Activated CD8-positive, alpha-beta memory T cell treated with anti-CD3 and anti-CD28 coated beads for 36 hours (primary cell): ENCODE results near the gene ERICH6B. TPM values are rescaled to one million over a fixed set of nuclear protein-coding genes. Genes with fewer than 3 reads are reported as not detected.

ENCODE experiments used
- CTCF ChIA-PET: fragments of 350-600 bp; sonication (Branson Sonifier 250); formaldehyde crosslinking; loops from one replicate; lab custom pipeline; 2021; ENCODE audit warnings: antibody characterized with exemption; lab: Charles Lee
- POLR2A ChIA-PET: fragments of 350-600 bp; sonication (Branson Sonifier 250); formaldehyde crosslinking; loops from one replicate; lab custom pipeline; 2021; ENCODE audit warnings: antibody characterized with exemption; lab: Charles Lee
- total RNA-seq, 2 experiments: library from RNA; stranded (reverse); gene quantifications; one replicate each; pipeline ENCODE4 v1.2.3, GENCODE V29; 2021

The ERICH6B gene
- total RNA-seq, 2 experiments from 2014 or later, result not detected

DNA sequence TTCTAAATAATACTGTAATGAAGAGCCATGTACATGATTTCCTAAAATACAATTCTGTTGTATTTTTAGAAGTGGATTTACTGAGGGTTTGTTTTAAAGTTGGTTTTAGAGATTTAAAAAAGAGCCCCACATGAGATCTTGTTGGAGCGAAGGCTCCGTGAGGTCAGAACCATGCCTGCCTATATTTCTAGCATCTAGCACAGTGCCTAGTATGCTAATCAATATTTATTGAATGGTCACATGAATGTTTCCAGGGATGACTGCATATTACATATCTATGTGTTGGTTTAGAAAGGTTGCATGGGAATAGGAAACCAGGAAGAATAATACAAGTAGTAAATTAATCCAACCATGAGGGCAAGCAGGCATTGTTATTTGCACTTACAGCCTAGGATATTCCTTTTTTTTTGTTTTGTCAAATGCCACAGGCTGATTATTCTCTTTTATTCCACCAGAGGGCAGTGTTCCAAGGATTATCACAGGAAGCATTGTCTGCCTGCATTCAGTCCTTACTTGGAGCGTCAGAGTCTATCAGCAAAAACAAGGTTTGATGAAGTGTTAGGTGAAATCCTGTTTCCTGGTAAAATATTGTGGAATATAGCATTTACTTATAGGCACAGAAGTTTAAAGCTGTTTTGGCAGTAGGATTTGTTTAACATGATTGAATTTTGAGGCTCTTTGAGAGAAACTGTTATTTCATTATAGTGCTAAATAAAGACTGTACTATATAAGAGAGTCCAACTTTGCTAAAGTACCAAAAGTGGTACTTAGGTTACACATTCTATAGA is 104.0 kb downstream of the ERICH6B start:
- POLR2A ChIA-PET, result no interaction called here

DNA sequence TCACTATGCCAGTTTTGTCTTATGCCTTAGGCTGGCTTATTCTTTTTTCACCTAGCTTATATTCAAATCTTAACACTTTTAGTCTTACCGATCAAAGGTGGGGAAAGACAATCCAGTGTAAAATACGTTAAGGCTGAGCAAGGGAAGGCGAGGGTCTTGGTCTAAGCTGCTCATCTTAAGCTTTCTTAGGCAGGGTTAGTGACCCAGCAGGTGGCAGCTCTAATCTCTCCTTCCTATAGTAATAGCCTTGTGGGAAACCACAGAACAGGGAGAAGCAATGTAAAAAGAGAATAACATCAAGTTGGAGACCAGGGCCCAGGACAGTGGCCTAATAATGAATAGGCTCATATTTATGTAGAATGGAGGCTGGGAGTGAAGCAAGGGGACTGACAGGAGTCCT is 104.9 kb downstream of the ERICH6B start:
- CTCF ChIA-PET, result no interaction called here
- POLR2A ChIA-PET, result no interaction called here

More for the DNA sequence above, 104.0 kb downstream of the ERICH6B start:
- CTCF ChIA-PET, result interaction anchor here (1.0 to 2.1 kb wide), 2 partner anchors 9 to 140 kb away, joined by 3 to 8 read pairs; no protein-coding TSS in a partner anchor

DNA sequence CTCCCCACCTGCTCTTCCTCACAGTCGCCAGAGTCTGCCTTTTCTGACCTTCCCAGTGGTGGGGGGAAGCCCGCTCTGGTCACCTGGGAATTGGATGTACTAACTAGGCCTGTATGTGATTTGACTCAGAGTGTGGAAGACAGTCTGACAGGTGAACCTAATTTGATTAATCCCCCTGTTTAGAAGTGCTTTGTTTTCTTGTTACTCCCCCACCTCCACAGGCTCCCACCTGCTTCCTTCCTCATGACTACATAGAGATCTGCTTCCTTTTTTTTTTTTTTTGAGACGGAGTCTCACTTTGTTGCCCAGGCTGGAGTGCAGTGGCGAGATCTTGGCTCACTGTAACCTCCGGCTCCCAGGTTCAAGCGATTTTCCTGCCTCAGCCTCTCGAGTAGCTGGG is 106.8 kb downstream of the ERICH6B start:
- POLR2A ChIA-PET, result no interaction called here
- CTCF ChIA-PET, result no interaction called here

DNA sequence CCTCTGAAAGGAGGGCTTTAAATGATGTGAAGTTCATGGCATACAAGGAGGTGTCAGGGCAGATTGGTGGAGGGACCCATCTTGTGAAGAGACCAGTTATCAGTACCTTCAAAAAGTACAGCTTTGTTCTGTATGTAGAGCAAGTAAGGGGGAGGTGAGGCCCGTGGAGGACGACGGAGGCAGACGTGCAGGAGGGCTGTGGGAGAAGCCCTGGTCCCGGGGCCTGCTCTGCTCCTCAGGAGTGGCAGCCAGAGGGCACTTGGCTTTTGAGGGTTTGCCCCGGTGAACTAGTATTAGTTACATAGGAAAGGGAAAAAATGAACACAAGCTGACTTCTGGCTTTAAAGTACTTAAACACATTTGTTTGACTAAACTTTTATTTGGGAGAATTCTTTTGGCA is 108.7 kb downstream of the ERICH6B start:
- ChIA-PET POLR2A (no interaction called here), CTCF (interaction anchor here (1.3 kb wide), 1 partner anchor 33 kb away, joined by 4 read pairs; no protein-coding TSS in a partner anchor)

DNA sequence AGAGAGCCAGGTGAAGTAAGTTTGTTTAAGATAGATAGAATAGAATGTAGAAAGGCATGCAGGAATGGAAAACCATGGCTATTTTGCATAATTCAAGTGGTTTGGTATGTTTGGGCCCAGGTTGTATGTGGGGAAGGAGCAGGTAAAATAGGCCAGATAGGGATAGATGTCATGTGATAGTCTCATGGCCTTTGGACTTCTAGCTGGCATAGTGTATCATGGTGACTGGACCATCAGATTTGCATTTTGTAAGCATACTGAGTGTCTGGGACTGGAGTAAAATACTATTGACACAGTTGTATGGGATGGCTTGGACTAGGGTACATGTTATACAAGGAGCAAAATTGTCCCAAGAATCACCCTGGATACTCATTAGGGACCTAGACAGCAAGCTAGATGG is 111.9 kb downstream of the ERICH6B start:
- ChIA-PET POLR2A (no interaction called here), CTCF (interaction anchor here (0.6 kb wide), 1 partner anchor 132 kb away, joined by 5 read pairs; no protein-coding TSS in a partner anchor)

DNA sequence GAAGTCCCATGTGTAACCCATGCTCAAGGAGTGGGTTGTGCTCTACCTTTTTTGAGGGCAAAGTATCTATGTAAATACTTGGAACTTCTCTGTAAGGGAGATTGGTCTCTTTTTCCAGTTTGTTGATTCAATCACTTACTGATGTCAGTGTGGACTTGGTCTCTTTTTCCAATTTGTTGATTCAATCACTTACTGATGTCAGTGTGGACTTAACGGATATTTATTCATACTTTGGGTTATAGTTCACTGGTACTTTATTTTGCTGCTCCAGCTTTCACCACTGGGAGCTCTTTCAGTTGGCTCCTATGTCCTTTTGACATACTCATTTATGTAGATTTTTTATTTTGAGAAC is 114.4 kb downstream of the ERICH6B start:
- ChIA-PET POLR2A (no interaction called here), CTCF (no interaction called here)

DNA sequence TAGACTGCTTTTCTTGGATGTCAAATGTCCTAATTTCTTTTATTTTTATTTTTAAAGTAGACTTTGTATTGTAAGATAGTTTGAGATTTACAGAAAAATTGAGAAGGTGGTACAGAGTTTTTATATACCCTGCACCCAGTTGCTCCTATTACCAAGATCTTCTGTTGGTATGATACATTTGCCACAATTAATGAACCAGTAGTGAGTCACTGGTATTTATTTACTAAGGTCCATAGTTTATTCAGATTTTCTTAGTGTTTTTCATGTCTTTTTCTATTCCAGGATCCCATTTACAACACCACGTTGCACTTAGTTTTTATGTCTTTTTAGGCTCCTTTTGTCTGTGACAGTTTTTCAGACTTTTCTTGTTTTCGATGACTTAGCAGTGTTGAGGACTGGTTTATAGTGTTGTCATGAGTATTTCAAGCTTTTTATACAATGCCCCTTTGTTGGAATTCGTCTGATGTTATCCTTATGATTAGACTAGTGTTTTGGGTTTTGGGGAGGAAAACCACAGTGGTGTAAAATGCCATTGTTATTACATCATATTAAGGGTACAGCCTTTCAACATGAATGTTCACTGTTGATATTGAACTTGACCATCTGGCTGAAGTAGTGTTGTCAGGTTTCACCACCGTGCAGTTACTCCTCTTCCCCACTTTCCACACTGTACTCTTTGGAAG is 114.9 kb downstream of the ERICH6B start:
- CTCF ChIA-PET, result no interaction called here
- POLR2A ChIA-PET, result no interaction called here

DNA sequence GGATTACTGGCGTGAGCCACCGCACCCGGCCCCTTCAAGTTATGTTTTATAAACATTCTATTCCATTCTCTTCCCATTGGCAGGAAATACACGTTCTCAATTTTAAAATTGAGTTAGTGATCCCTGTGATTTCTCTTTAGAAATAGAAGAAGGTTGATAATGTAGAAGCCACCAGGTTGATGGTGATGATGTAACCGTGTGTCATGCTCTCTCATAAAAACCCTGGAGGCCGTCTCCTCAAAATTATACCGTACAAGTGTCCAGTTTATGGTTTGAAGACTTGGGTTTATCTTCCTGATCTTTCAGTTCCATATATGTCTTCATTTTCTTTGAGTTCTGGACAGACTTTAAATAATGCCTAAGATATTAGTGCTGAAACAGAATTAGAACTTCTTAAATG is 118.6 kb downstream of the ERICH6B start:
- ChIA-PET POLR2A (no interaction called here), CTCF (interaction anchor here (0.6 to 1.1 kb wide), 3 partner anchors 16 to 126 kb away, joined by 3 read pairs; no protein-coding TSS in a partner anchor)

DNA sequence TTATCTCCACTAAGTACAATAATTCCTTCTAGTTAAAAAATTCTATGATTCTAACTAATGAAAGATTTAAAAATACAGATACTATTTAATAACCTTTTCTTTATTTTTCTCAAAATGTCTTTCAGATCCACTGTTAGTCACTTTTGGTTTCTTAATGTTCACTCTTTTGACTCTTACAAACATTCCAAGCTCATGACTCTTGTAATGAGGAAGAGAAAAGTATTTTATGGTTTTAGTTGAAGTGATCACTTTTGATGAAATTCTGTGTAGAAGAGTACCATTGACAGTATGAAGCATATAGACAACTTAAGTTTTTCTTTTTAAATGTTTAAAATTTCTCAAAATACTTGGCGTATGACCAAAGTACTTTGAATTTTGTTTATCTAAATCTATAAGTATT is 123.0 kb downstream of the ERICH6B start:
- POLR2A ChIA-PET, result no interaction called here
- CTCF ChIA-PET, result no interaction called here

Other genes starting within 250 kb of the ERICH6B start
- 10 to 100 TPM; 22.0 to 23.8 TPM for gene SLC25A30, start 197.4 kb downstream of the ERICH6B start, total RNA-seq
- gene COG3, start 150.8 kb downstream of the ERICH6B start, total RNA-seq, result 10 to 100 TPM; 16.3 to 18.4 TPM
- gene CBY2, start 86.6 kb upstream of the ERICH6B start, total RNA-seq, result not detected
- under 1 TPM; 0.06 to 0.10 TPM for gene SIAH3, start 236.0 kb upstream of the ERICH6B start, total RNA-seq